Urinary bladder (tissue), 4 donors: ENCODE data around the gene MACROD2. TPM values are rescaled to one million over a fixed set of nuclear protein-coding genes. Genes with fewer than 3 reads are reported as not detected.

Source experiments
- DNase-seq: peaks from one replicate; pipeline ENCODE4 v3.0.0-alpha.2; 2015; ENCODE audit errors: extremely low spot score
- H3K27ac ChIP-seq: one replicate; pipeline ENCODE4 v1.5.1; 2013; ENCODE audit warnings: low read depth, mild to moderate bottlenecking, moderate library complexity
- H3K36me3 ChIP-seq: one replicate; pipeline ENCODE4 v1.6.1; 2013; ENCODE audit warnings: mild to moderate bottlenecking, moderate library complexity; ENCODE audit not compliant: insufficient read depth
- H3K4me1 ChIP-seq: one replicate; pipeline ENCODE4 v1.6.1; 2013; ENCODE audit warnings: mild to moderate bottlenecking, moderate library complexity; ENCODE audit not compliant: insufficient read depth
- H3K4me3 ChIP-seq: one replicate; pipeline ENCODE4 v1.5.1; 2013; ENCODE audit warnings: low read depth, low read length
- WGBS: extraction: QIAGEN DNeasy Blood & Tissue Kit; methylation state at CpG from one replicate; pipeline ENCODE4 v1.1.7; 2013; 5-methylcytosine and 5-hydroxymethylcytosine counted together
- polyA plus RNA-seq: library from polyadenylated mRNA; stranded (reverse); fragments of 200-250 nt; gene quantifications from one replicate; pipeline ENCODE4 v1.2.3, GENCODE V29; 2013
- total RNA-seq: library from RNA; depleted of rRNA; stranded (reverse); fragments of >200 nt; gene quantifications from one replicate; pipeline ENCODE4 v1.2.3, GENCODE V29; 2014
- donor health status: healthy with polysubstance abuse.
- donor health status: healthy.

Gene MACROD2
- total and polyA plus RNA-seq, 2 donors, result 3.0 to 28.2 TPM

DNA sequence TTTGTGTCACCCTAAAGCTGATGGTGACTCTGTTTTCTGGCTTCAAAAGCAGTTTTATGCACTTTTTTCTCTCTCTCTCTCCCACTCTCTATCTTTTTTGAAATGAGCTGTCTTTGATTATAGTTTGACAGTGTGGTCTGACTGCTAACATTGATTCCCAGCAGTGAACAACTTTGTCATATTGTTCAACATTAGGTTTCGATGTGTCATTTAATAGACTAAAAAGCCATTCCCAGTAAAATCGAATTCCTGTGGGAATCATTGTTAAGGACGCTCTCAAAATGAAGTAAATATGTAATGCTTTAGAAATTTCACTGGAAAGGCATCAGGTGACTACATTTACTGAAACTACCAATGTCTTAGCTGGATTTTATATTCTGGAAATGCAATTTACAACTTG, 412.0 kb downstream of the MACROD2 start:
- Histone ChIP-seq H3K4me1 (no peaks in the 10 kb centered on the region), H3K4me3 (no peak overlapping the region), H3K27ac (no peak overlapping the region)

DNA sequence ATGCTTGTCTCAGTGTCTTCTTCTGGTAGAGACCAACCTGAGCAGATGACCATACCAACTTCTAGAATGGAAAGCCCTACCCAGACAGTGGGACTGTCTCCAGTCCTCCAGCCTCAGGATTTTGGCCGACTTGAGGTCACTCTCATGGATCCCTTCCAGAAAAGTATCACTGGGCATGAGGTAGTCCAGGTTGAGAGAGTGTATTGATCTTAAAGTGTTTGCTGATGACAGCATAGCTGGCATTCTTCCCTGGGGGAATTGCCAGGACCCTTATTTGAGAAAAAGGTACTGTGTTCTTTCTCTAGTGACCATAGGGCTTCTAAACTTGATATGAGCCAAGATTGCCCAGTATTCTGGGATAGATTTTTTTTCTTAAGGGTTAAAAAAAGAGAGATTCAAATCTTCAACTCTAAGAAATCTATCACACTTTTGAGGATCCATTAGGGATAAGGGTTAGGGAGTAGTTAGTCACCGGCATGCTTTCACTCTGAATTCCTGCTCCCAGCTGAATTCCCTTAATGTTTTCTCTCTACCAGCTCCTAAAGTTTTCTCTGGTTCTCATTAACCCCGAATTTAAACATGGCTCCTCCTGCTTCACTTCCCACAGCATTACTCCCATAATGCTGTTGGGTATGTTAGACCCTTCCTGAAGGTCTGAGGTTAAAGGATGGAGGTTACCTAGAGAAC, 415.7 kb downstream of the MACROD2 start:
- 84% methylated on average over 3 of the region's 3 CpGs for WGBS
- DNase-seq, result no peak
- no peak overlapping the region for H3K27ac ChIP-seq
- no peaks in the 10 kb centered on the region for H3K36me3 ChIP-seq
- H3K4me3 ChIP-seq, result no peak overlapping the region
- H3K4me1 ChIP-seq, result no peaks in the 10 kb centered on the region

More for the DNA sequence above, 412.0 kb downstream of the MACROD2 start:
- 91% methylated on average over 3 of the region's 3 CpGs for WGBS
- DNase-seq, result no peak
- H3K36me3 ChIP-seq, result no peaks in the 10 kb centered on the region

DNA sequence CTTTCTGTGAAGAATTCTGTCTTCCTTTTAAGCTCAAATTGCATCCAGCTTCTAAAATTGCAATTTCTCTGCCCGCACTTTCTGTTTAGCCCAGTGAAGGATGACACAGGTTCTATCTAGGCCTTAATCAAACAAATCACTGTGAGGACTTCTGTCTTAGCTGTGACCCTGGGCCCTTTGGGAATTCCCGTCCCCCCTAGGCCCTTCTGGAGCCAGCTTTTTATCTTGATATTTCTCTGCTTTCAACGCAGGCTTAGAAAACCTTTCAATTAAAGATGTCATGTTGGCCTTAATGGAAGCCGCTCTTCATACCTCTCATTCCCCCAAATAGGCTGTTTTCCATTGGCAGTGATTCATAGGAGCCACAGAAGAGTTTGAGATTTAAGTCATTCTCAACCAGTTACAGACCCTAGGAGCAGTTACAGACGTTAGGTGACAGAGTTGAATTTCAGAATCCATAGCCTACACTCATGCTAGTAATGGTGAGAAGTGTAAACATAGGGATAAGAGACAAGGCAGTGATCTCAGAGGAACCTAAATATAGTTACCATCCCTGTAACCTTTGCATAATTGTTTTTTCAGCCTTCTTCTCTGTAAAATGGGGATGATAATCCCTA, 416.9 kb downstream of the MACROD2 start:
- 64% methylated on average over 5 of the region's 5 CpGs for WGBS
- Histone ChIP-seq H3K36me3 (no peaks in the 10 kb centered on the region), H3K4me1 (no peaks in the 10 kb centered on the region), H3K4me3 (no peak overlapping the region), H3K27ac (no peak overlapping the region)
- DNase-seq, result no peak

DNA sequence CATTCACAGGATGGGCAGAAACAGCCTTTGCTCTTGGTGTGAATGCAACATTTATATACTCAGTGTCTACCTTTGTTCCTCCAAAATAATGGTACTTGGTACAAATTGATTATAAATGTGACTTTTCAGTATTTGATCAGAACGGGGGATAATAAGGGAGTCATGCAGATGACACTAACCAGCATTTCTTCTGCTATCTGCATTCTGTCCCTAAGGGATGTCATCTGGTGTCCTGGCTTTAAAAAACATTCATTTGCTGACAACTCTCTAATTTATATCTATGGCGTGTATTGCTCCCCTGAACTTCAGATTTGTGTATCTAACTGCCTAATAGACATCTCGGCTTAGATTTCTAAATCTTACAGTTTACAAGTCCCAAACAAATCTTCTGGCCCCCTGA, 418.5 kb downstream of the MACROD2 start:
- DNase-seq, result no peak
- WGBS, result 81% methylated on average over 3 of the region's 3 CpGs
- no peak overlapping the region for H3K27ac ChIP-seq
- H3K36me3 ChIP-seq, result no peaks in the 10 kb centered on the region
- H3K4me1 ChIP-seq, result no peaks in the 10 kb centered on the region
- no peak overlapping the region for H3K4me3 ChIP-seq

DNA sequence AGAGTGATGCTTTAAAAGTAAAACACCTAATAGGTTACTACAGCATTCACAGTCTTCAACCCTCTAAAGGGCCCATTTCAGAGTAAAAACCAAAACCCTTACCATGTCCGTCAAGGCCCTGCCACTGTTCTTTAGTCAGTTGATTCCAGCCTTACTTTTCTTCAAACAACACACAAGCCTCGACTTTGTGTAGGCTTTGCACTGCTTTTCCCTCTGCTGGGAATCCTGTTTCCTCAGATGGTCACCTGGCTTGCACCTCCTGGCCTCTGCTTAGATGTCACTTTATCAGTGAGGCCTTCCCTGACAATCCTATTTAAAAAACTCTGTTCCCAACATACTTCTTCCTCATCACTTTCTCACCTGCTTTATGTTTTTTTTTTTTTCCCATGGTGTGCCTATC, 419.2 kb downstream of the MACROD2 start:
- 86% methylated on average over 2 of the region's 2 CpGs for WGBS
- Histone ChIP-seq H3K4me1 (no peaks in the 10 kb centered on the region), H3K36me3 (no peaks in the 10 kb centered on the region), H3K4me3 (no peak overlapping the region), H3K27ac (no peak overlapping the region)
- no peak for DNase-seq

DNA sequence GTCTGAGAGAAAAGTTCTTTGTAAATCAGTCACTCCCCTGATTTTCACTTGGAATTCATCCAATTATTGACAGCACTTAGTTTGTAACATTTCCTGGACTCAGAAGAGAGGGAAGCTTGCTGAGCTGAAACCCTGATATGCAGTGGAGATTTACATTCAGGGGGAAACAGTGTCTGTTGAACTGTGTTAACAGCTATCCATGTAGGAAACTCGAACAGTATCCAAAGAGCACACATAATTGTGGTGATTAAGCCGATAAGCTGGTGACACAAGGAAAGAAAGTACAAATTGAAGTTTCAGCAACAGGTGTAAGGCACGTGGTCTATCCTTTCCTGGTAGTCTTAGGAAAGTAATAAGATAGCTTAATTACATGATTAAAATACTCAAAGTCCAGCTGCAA, 420.2 kb downstream of the MACROD2 start:
- Histone ChIP-seq H3K36me3 (no peaks in the 10 kb centered on the region), H3K27ac (no peak overlapping the region), H3K4me1 (no peaks in the 10 kb centered on the region), H3K4me3 (no peak overlapping the region)
- no peak for DNase-seq
- 58% methylated on average over 3 of the region's 3 CpGs for WGBS

DNA sequence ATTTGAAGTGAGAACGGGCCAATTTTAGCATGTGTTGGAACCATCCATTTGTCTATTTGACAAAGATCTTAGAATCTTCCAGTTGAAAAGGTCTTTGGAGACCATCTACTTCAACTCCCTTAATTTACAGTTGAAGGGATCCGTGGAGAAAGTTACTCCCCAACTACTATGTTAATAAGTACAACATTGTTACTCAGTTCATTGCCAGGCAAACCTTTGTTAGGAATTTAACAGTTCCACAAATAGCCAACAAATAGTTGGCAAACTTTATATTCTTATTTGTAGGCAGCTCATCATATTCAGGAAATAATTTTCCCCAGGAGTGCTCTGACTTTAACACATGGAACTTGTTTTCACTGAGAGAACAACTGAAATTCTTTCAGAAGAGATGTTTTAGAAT, 423.1 kb downstream of the MACROD2 start:
- DNase-seq, result peak; percentile 46
- H3K27ac ChIP-seq, result no peak overlapping the region
- no peaks in the 10 kb centered on the region for H3K4me1 ChIP-seq
- no peaks in the 10 kb centered on the region for H3K36me3 ChIP-seq
- WGBS, result 65% methylated on average over 2 of the region's 2 CpGs
- H3K4me3 ChIP-seq, result no peak overlapping the region

DNA sequence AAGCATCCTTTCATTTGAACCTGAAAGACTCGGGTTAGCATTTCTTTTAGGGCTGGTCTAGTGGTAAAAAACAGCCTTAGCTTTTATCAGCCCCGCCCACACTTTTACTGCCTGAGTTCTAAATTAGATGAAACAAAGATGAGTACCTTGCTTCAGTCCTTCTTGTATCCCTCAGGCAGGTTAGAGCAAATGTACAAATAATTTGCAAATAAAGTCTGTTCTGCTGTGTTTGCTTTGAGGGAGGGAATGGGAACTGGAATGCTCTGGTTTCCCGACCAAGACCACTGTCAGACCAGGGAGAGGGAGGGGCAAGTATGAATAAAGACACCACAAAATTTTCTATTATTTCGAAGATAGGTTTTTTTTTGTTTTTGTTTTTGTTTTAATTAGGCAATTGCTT, 427.6 kb downstream of the MACROD2 start:
- 79% methylated on average over 4 of the region's 4 CpGs for WGBS
- H3K4me1 ChIP-seq, result no peaks in the 10 kb centered on the region

DNA sequence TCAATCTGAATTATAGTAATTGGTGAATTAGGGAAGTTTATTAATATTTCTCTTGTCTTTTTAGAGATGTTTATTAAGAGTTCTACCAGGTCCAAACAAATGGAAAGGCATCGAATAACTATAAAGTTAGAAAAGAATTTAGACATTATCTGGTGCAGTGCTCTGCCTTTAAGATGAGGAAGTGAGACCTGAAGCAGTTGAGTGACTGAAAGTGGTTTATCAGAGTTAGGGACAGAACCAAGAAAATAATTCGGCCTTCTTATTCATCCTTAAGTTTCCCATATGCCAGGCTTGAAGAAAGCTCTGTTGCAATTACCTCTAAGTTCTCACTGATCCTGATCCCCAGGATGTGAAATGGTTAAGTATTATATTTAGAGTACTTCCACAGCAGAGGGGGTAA, 436.3 kb downstream of the MACROD2 start:
- Histone ChIP-seq H3K27ac (no peak overlapping the region), H3K4me1 (no peaks in the 10 kb centered on the region), H3K4me3 (no peak overlapping the region), H3K36me3 (no peaks in the 10 kb centered on the region)
- no peak for DNase-seq
- 56% methylated on average over 2 of the region's 2 CpGs for WGBS

More for the DNA sequence above, 427.6 kb downstream of the MACROD2 start:
- DNase-seq, result no peak
- no peaks in the 10 kb centered on the region for H3K36me3 ChIP-seq
- no peak overlapping the region for H3K27ac ChIP-seq
- no peak overlapping the region for H3K4me3 ChIP-seq

DNA sequence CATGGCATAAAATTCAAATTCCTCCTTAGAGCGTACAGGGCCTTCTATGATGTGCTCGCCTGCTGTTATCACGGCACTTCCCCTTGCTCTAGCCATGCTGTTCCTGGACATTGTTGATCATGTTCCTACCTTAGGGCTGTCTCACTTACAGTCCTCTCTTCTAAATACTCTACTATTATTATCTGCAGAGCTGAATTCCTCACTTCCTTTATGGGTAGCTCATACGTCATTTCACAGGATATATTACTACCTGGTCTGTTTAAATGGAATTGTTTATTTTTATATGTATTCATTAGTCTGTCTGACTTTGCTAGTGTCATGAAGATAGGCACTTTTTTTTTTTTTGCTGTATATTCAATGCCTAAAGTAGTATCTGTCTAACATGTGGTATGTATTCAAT, 436.8 kb downstream of the MACROD2 start:
- 87% methylated on average over 4 of the region's 4 CpGs for WGBS
- Histone ChIP-seq H3K4me3 (no peak overlapping the region), H3K36me3 (no peaks in the 10 kb centered on the region), H3K27ac (no peak overlapping the region), H3K4me1 (no peaks in the 10 kb centered on the region)
- no peak for DNase-seq

DNA sequence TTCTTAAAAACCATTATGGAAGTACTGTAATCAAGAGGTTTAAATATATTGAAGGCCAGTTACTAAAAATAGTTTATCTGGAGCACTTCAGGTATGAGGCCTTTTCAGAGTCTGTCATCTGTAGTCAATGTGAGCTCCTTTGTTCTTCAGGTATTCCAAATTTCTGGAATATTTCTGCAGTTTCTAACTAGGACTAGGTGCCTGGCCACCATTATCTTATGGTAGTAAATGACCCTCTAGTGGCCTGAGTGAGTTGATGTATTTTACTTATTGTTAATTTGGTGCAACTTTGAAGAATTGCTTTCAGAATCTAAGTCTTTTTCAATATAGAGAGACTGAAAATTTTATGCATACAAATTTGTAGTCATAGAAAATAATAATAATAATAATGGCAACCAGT, 437.3 kb downstream of the MACROD2 start:
- no peak overlapping the region for H3K4me3 ChIP-seq
- H3K36me3 ChIP-seq, result no peaks in the 10 kb centered on the region
- H3K4me1 ChIP-seq, result no peaks in the 10 kb centered on the region
- no peak for DNase-seq
- H3K27ac ChIP-seq, result no peak overlapping the region

DNA sequence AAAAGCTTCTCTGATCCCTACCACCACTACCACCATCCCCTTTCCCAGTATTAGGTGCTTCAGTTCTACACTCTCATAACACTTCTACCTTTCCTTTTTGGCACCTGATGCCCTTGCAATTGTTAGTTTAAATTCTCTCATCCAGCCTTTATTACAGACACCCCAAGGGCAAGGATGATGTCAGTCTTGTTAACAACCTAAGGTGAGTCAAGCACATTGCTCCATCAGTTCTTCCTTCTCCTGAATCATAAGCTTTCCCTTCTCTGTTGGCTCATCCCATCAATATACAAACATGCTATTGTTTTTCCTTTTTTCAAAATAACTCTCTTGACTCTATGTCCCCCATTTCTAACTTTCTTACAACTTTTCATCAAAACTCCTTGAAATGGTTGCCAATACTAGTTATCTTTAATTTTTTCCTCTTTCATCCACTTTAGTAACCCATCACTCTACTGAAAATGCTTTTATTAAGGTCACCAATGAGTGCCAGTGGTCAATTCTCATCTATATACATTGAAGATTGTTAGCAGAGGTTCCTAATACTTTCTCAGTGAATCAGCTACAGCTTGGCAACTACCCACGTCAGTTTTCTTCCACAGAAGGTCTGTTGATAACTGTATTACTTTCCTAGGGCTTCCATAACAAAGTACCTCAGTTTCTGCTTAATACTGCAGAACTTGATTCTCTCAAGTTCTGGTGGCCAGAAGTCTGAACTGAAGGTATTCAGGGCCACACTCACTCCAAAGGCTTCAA, 439.2 kb downstream of the MACROD2 start:
- WGBS, result 59% methylated on average over 1 of the region's 1 CpG
- Histone ChIP-seq H3K27ac (no peak overlapping the region), H3K36me3 (no peaks in the 10 kb centered on the region), H3K4me3 (no peak overlapping the region), H3K4me1 (no peaks in the 10 kb centered on the region)
- DNase-seq, result no peak

DNA sequence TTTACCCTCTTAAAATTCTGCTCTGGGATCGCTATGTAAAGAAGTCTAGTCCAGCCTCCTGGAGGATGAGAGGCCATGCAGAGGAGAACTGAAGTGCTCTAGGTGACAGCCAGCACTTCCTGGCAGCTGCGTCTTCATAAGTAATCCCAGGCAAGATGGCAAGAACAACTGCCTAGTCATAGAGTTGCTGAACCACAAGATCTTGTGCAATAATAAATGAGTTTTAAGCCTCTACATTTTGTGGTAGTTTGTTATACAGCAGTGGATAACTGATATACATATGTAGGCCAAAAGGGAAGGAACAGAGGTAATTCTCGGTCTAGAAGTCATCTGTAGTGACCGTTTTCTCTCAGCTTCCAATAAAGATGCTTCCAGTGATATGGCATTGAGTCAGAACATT, 445.9 kb downstream of the MACROD2 start:
- WGBS, result 80% methylated on average over 4 of the region's 4 CpGs
- Histone ChIP-seq H3K4me1 (no peaks in the 10 kb centered on the region), H3K4me3 (no peak overlapping the region), H3K36me3 (no peaks in the 10 kb centered on the region), H3K27ac (no peak overlapping the region)
- no peak for DNase-seq

DNA sequence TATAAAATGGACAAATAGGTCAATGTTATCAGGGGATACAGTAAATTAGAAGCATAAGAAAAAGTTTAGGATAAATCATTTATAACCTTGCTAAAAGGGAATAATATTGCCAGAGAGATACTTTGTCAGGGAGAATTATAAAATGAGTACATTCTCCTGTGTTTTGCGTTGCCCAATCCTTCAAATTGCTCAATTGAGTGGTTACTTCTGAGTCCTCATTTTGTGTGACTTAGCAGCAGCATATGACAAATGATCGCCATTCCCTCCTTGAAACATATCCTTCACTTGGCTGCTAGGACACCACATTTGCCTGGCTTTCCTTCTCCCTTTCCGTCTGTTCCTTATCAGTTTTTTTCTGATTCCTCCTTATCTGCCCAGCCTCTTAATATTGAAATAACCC, 448.8 kb downstream of the MACROD2 start:
- Histone ChIP-seq H3K36me3 (no peaks in the 10 kb centered on the region), H3K27ac (no peak overlapping the region), H3K4me1 (no peaks in the 10 kb centered on the region), H3K4me3 (no peak overlapping the region)
- no peak for DNase-seq
- WGBS, result 78% methylated on average over 3 of the region's 3 CpGs
